Measurements from ENCODE around the gene LRRC1.

The LRRC1 gene

DNA sequence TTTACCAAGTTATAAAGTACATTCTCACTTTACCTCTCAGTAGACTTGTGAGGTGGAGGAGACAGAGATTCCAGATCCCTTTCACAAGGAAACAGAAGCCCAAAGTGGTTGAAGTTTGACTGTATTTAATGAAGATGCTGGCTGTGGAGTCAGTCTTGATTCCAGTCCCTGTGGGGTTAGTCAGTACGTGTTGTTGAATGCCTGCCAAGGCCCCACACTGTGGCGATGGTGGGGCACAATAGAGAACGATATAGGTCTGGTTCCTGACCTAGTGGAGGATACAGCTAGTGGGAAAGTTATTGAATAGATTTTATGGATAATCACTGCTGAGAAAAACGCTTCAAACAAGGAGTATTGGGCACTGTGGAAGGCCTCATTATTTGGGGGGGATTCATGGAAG lies 71.4 kb downstream of the LRRC1 start:
- Histone ChIP-seq H3K4me3 (ENCODE audit: low read length) (no peak overlapping the region), H3K36me3 (ENCODE audit: insufficient read depth, low read length) (no peaks in the 10 kb centered on the region), H3K9me3 (ENCODE audit: low read length) (peaks cover 2% of the 10 kb centered on the region), H3K4me1 (ENCODE audit: insufficient read depth, low read length) (peaks cover 12% of the 10 kb centered on the region), H3K27me3 (ENCODE audit: insufficient read depth, low read length) (no peaks in the 10 kb centered on the region), H2AFZ (ENCODE audit: low read depth, low read length) (no peak overlapping the region)

DNA sequence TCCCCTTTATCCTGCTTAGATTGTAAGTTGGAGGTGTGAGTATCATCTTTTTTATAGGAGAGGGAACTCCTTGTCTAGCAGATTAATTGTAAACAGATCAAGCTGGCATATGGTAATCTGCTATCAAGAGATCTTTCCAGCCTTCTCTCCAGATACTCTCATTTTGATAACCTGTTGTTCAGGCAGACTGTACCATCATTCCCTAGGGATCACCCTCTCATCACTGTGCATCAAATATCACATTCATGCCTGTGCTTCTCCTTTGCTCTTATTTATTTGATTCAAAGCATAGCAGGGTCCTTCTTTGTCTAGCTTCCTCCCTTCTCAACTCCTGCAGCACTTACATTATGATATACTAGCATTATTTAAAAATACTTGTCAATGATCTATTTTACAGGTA lies 73.8 kb downstream of the LRRC1 start:
- Histone ChIP-seq H3K36me3 (ENCODE audit: insufficient read depth, low read length) (no peaks in the 10 kb centered on the region), H3K27me3 (ENCODE audit: insufficient read depth, low read length) (no peaks in the 10 kb centered on the region), H3K9me3 (ENCODE audit: low read length) (peaks cover 5% of the 10 kb centered on the region), H3K4me3 (ENCODE audit: low read length) (no peak overlapping the region), H3K4me1 (ENCODE audit: insufficient read depth, low read length) (no peaks in the 10 kb centered on the region), H2AFZ (ENCODE audit: low read depth, low read length) (no peak overlapping the region)

DNA sequence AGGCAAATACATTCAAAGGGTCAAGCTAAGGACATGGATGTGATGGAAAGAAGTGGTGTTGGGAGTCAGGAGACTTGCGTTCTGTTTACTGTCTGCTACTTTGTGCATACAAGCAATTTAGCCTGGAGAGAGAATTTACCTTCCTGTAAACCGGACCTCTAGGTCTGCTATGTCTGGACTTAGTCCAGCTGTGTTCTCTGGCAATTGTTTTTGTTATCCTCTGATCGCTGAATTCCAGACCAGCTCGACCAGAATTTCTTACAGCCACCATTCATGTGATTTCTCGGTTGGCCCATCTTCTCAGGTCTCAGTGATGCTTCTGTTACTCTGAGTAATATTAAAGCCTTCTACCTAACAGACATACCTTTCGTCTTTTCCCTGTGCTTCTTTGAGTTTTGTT lies 75.2 kb downstream of the LRRC1 start:
- H3K4me3 ChIP-seq (ENCODE audit: low read length): no peak overlapping the region

DNA sequence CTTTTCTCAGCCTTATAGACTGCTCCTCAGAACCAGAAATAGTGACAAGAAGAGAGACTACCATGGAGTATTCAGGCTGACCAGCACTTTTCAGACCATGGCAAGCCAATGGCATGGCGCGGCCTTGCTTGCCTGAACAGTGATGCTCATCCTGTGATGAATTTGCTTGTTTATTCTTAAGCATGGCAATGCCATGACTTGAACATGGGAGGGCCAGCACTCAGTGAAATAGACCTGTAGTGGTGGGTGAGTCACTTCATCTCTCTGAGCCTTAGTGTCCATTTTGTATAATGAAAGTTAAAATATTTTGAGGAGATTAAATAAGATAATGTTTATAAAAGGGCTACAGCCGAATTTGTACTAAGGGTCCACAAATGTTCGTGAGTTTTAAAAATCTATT lies 79.1 kb downstream of the LRRC1 start:
- Histone ChIP-seq H3K4me1 (ENCODE audit: insufficient read depth, low read length) (no peaks in the 10 kb centered on the region), H3K9me3 (ENCODE audit: low read length) (peaks cover 5% of the 10 kb centered on the region), H3K27me3 (ENCODE audit: insufficient read depth, low read length) (no peaks in the 10 kb centered on the region), H3K36me3 (ENCODE audit: insufficient read depth, low read length) (no peaks in the 10 kb centered on the region), H2AFZ (ENCODE audit: low read depth, low read length) (no peak overlapping the region), H3K4me3 (ENCODE audit: low read length) (no peak overlapping the region)

More for the DNA sequence above, 75.2 kb downstream of the LRRC1 start:
- H2AFZ ChIP-seq (ENCODE audit: low read depth, low read length): no peak overlapping the region
- no peaks in the 10 kb centered on the region for H3K36me3 ChIP-seq (ENCODE audit: insufficient read depth, low read length)
- H3K4me1 ChIP-seq (ENCODE audit: insufficient read depth, low read length): no peaks in the 10 kb centered on the region
- peaks cover 5% of the 10 kb centered on the region for H3K9me3 ChIP-seq (ENCODE audit: low read length)
- H3K27me3 ChIP-seq (ENCODE audit: insufficient read depth, low read length): no peaks in the 10 kb centered on the region

DNA sequence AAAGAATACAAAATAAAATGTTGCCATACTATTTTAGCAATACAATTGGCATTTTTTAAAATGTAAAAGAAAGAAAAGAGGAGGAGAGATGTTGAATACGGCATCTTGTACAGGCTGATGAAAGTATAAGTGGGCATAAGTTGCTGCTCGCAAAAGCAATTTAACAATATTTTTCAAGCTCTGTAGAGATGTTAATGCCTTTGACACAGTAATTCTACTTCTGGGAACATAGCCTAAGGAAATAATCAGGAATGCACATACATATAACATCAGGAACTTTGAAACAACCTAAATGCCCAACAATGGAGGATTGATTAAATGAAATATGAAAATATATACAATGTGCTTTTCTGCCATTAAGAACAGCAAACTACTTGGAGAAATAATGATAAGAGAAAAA lies 80.2 kb downstream of the LRRC1 start:
- Histone ChIP-seq H3K36me3 (ENCODE audit: insufficient read depth, low read length) (no peaks in the 10 kb centered on the region), H3K27me3 (ENCODE audit: insufficient read depth, low read length) (no peaks in the 10 kb centered on the region), H2AFZ (ENCODE audit: low read depth, low read length) (no peak overlapping the region), H3K4me3 (ENCODE audit: low read length) (no peak overlapping the region), H3K4me1 (ENCODE audit: insufficient read depth, low read length) (no peaks in the 10 kb centered on the region), H3K9me3 (ENCODE audit: low read length) (peaks cover 5% of the 10 kb centered on the region)

DNA sequence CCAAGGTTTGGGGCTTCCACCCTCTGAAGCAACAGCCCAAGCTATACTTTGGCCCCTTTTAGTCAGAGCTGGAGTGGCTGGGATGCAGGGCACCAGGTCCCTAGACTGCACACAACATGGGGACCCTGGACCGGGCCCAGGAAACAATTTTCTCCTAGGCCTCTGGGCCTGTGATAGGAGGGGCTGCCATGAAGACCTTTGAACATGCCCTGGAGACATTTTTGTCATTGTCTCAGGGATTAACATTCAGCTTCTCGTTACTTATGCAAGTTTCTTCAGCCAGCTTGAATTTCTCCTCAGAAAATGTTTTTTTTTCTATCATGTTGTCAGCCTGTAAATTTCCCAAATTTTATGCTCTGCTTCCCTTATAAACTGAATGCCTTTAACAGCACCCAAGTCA lies 82.3 kb downstream of the LRRC1 start:
- Histone ChIP-seq H2AFZ (ENCODE audit: low read depth, low read length) (no peak overlapping the region), H3K27me3 (ENCODE audit: insufficient read depth, low read length) (no peaks in the 10 kb centered on the region), H3K4me3 (ENCODE audit: low read length) (no peak overlapping the region), H3K4me1 (ENCODE audit: insufficient read depth, low read length) (no peaks in the 10 kb centered on the region), H3K9me3 (ENCODE audit: low read length) (peaks cover 5% of the 10 kb centered on the region), H3K36me3 (ENCODE audit: insufficient read depth, low read length) (no peaks in the 10 kb centered on the region)

DNA sequence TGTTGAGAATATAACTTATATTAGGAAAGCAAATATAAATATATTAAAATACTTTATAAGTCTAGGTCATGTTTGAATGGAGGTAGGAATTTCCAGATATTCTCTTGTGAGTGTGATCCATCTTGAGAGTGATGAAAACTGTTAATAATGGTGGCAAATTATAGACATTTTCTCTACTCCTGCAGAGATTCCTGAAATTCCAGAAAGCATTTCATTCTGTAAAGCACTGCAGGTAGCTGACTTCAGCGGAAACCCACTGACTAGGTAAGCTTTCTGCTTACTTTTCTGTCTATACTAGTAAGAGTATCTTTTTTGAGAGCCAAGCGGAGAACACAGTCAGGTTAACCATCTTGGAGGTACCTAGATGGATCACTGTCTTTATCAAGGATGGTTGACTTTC lies 84.0 kb downstream of the LRRC1 start:
- no peaks in the 10 kb centered on the region for H3K36me3 ChIP-seq (ENCODE audit: insufficient read depth, low read length)

DNA sequence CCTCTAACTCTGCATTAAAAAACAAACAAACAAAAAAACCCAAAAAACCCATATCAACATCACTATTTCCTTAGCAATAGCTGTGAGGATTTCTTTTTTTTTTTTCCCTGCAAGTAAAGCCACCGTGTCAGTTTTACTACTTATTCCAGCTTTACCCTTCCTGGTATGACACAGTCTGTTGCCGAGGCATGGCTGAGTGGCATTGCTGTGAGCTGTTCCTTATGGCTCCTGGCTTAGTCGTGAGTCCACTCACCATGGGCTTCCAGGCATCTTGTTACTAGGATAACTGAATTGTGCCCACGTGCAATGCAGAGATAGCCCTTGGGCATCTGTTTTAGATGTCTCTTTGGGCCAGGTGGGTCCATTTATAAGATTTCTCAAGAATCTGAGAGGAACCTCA lies 84.8 kb downstream of the LRRC1 start:
- H2AFZ ChIP-seq (ENCODE audit: low read depth, low read length): no peak overlapping the region
- no peaks in the 10 kb centered on the region for H3K36me3 ChIP-seq (ENCODE audit: insufficient read depth, low read length)
- no peaks in the 10 kb centered on the region for H3K27me3 ChIP-seq (ENCODE audit: insufficient read depth, low read length)
- peaks cover 3% of the 10 kb centered on the region for H3K9me3 ChIP-seq (ENCODE audit: low read length)
- no peaks in the 10 kb centered on the region for H3K4me1 ChIP-seq (ENCODE audit: insufficient read depth, low read length)
- no peak overlapping the region for H3K4me3 ChIP-seq (ENCODE audit: low read length)

More for the DNA sequence above, 84.0 kb downstream of the LRRC1 start:
- Histone ChIP-seq H3K4me1 (ENCODE audit: insufficient read depth, low read length) (no peaks in the 10 kb centered on the region), H2AFZ (ENCODE audit: low read depth, low read length) (no peak overlapping the region), H3K27me3 (ENCODE audit: insufficient read depth, low read length) (no peaks in the 10 kb centered on the region), H3K9me3 (ENCODE audit: low read length) (peaks cover 3% of the 10 kb centered on the region), H3K4me3 (ENCODE audit: low read length) (no peak overlapping the region)

DNA sequence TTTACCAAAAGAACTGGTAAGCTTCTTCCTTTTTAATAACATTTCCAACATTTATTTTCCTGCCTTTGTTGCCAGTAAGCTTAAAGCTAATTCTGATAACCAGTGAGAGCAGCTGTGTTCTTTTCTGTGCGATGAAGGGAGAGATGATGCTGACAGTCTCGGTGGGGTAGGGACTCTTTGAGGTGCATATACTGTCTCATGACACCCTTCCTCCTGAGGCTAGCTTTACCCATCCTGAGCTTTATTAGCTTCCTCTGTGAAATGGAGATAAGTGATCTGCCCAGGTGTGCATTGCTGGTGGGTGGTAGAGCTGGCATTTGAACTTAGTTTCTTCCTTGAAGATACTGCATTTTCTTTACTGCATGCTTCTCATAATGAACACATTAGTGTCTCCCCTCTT lies 92.5 kb downstream of the LRRC1 start:
- no peak overlapping the region for H3K4me3 ChIP-seq (ENCODE audit: low read length)
- H3K4me1 ChIP-seq (ENCODE audit: insufficient read depth, low read length): no peaks in the 10 kb centered on the region
- H3K36me3 ChIP-seq (ENCODE audit: insufficient read depth, low read length): no peaks in the 10 kb centered on the region
- H2AFZ ChIP-seq (ENCODE audit: low read depth, low read length): no peak overlapping the region
- H3K9me3 ChIP-seq (ENCODE audit: low read length): no peaks in the 10 kb centered on the region
- H3K27me3 ChIP-seq (ENCODE audit: insufficient read depth, low read length): no peaks in the 10 kb centered on the region

DNA sequence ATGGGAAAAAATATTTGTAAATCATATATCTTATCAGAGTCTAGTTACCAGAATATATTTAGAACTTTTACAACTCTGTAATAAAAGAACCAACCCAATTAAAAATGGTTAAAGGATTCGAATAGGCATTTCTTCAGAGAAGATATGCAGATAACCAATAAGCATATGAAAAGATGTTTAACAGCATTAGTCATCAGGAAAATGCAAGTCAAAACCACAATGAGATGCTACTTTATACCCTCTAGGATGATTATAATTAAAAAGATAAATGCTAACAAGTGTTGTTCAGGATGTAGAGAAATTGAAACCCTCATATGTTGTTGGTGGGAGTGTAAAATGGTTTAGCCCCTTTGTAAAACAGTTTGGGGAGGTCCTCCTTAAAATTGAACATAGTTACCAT lies 94.1 kb downstream of the LRRC1 start:
- H3K9me3 ChIP-seq (ENCODE audit: low read length): no peaks in the 10 kb centered on the region
- no peaks in the 10 kb centered on the region for H3K36me3 ChIP-seq (ENCODE audit: insufficient read depth, low read length)
- no peaks in the 10 kb centered on the region for H3K4me1 ChIP-seq (ENCODE audit: insufficient read depth, low read length)
- H2AFZ ChIP-seq (ENCODE audit: low read depth, low read length): no peak overlapping the region
- no peaks in the 10 kb centered on the region for H3K27me3 ChIP-seq (ENCODE audit: insufficient read depth, low read length)
- H3K4me3 ChIP-seq (ENCODE audit: low read length): no peak overlapping the region

DNA sequence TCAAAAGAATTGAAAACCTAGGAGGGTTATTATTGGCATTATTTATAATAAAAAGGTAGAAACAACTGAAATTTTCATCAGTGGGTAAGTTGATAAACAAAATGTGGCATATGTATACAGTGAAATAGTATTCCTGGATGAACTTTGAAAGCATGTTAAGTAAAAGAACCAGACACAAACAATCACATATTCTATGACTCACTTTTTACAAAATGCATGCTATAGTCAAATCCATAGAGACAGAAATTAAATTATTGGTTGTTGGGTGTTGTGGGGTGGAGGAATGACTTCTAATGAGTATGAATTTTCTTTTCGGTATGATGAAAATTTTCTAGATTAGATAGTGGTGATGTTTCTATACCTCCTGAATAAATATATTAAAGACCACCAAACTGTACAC lies 94.6 kb downstream of the LRRC1 start:
- Histone ChIP-seq H3K27me3 (ENCODE audit: insufficient read depth, low read length) (no peaks in the 10 kb centered on the region), H2AFZ (ENCODE audit: low read depth, low read length) (no peak overlapping the region), H3K9me3 (ENCODE audit: low read length) (no peaks in the 10 kb centered on the region), H3K36me3 (ENCODE audit: insufficient read depth, low read length) (no peaks in the 10 kb centered on the region), H3K4me1 (ENCODE audit: insufficient read depth, low read length) (no peaks in the 10 kb centered on the region), H3K4me3 (ENCODE audit: low read length) (no peak overlapping the region)

DNA sequence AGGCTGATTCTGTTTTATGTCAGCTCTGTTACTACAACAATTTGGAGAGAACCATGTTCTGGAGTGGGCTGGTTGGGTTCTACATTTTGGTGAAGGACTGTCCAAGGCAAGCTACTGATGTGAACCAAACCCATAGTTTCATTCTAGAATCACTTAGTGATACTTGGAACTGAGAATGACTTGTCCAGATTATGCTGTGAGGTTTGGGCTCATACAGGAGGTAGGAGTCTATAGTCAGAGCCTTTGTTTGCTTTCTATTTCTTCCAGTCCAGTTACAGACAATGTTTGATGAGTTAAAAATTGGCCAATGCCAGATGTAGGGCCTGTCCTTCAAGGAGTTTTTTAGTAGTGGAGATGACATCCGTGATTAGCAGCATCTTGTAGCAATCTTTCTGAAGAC lies 97.9 kb downstream of the LRRC1 start:
- Histone ChIP-seq H3K36me3 (ENCODE audit: insufficient read depth, low read length) (no peaks in the 10 kb centered on the region), H3K27me3 (ENCODE audit: insufficient read depth, low read length) (no peaks in the 10 kb centered on the region), H2AFZ (ENCODE audit: low read depth, low read length) (no peak overlapping the region), H3K4me3 (ENCODE audit: low read length) (no peak overlapping the region), H3K9me3 (ENCODE audit: low read length) (no peaks in the 10 kb centered on the region), H3K4me1 (ENCODE audit: insufficient read depth, low read length) (peaks cover 11% of the 10 kb centered on the region)

DNA sequence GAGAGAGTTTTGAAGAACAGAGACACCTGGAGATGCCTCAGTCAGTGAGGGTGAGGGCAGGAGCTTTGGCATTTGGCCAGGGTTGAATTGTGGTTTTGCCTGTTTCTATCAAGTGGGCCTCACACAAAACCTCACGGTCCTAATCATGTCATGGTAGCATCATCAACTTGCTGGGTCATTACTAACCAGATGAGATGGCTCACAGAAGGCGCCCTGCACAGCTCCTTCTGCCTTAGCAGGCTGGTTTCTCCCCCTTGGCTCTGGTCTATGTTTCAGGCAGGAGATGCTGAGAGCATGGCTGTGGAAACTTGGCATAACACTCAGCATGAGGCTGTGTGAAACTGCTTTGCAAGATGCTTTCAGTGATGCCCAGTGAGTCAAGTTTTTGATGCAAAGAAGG lies 99.3 kb downstream of the LRRC1 start:
- Histone ChIP-seq H3K4me1 (ENCODE audit: insufficient read depth, low read length) (peaks cover 11% of the 10 kb centered on the region), H3K27me3 (ENCODE audit: insufficient read depth, low read length) (no peaks in the 10 kb centered on the region), H2AFZ (ENCODE audit: low read depth, low read length) (no peak overlapping the region), H3K36me3 (ENCODE audit: insufficient read depth, low read length) (no peaks in the 10 kb centered on the region), H3K9me3 (ENCODE audit: low read length) (no peaks in the 10 kb centered on the region), H3K4me3 (ENCODE audit: low read length) (no peak overlapping the region)

DNA sequence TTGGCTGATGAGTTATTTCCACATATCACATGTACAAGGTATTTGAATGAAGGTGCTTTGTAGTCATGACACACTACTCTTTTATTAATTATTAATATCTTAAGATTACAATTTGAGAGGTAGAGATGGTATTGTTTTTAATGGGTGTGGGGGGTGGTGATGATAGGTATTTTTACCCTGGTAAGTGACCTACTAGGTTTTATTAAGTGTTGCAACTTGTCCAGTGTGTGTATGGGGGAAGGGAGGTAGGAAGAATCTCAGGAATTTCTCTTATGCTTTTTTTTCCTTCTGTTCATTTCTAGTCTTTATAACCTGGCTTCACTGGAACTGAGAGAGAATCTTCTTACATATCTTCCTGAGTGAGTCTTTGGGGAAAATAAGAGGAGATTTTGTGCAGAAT lies 101.4 kb downstream of the LRRC1 start:
- H3K27me3 ChIP-seq (ENCODE audit: insufficient read depth, low read length): no peaks in the 10 kb centered on the region
- peaks cover 2% of the 10 kb centered on the region for H3K9me3 ChIP-seq (ENCODE audit: low read length)
- no peak overlapping the region for H3K4me3 ChIP-seq (ENCODE audit: low read length)
- H3K4me1 ChIP-seq (ENCODE audit: insufficient read depth, low read length): peaks cover 11% of the 10 kb centered on the region
- H3K36me3 ChIP-seq (ENCODE audit: insufficient read depth, low read length): no peaks in the 10 kb centered on the region
- no peak overlapping the region for H2AFZ ChIP-seq (ENCODE audit: low read depth, low read length)
